Trophoblast cell (in vitro differentiated cells and primary cell): ENCODE data around the gene TNFAIP2.

Source experiments
- DNase-seq, 2 donors: peaks; one replicate each; pipeline ENCODE4 v3.0.0-alpha.2; 2016
- H2AFZ ChIP-seq: 2 replicates; pipeline ENCODE4 v1.6.1; 2013; ENCODE audit warnings: low read length, moderate library complexity, mild to moderate bottlenecking; ENCODE audit not compliant: insufficient read depth, poor library complexity
- H2AK5ac ChIP-seq: 2 replicates; pipeline ENCODE4 v1.6.1; 2013; ENCODE audit warnings: mild to moderate bottlenecking, low read length
- H2BK120ac ChIP-seq: 2 replicates; pipeline ENCODE4 v1.6.1; 2013; ENCODE audit warnings: low read length, mild to moderate bottlenecking, moderate library complexity; ENCODE audit not compliant: insufficient read depth, poor library complexity
- H2BK12ac ChIP-seq: 2 replicates; pipeline ENCODE4 v1.6.1; 2013; ENCODE audit warnings: mild to moderate bottlenecking, low read length, moderate library complexity
- H2BK5ac ChIP-seq: 2 replicates; pipeline ENCODE4 v1.6.1; 2013; ENCODE audit warnings: low read length, low read depth, moderate library complexity, mild to moderate bottlenecking; ENCODE audit not compliant: poor library complexity
- H3K14ac ChIP-seq: 2 replicates; pipeline ENCODE4 v1.6.1; 2013; ENCODE audit warnings: mild to moderate bottlenecking, low read length
- H3K18ac ChIP-seq: 2 replicates; pipeline ENCODE4 v1.6.1; 2013; ENCODE audit warnings: mild to moderate bottlenecking, low read length
- H3K23ac ChIP-seq: 2 replicates; pipeline ENCODE4 v1.6.1; 2013; ENCODE audit warnings: low read length
- H3K27ac ChIP-seq: 2 replicates; pipeline ENCODE4 v1.5.1; 2013; ENCODE audit warnings: low read depth, mild to moderate bottlenecking, inconsistent platforms, low read length, moderate library complexity
- H3K27me3 ChIP-seq: 2 replicates; pipeline ENCODE4 v1.6.1; 2013; ENCODE audit warnings: inconsistent platforms, mild to moderate bottlenecking, low read length, moderate library complexity; ENCODE audit not compliant: insufficient read depth
- H3K36me3 ChIP-seq, 2 experiments: 1 replicate in 1 of 2; 2 replicates in 1 of 2; pipeline ENCODE4 v1.6.1; 2013; ENCODE audit warnings: low read length in 2 of 2, mild to moderate bottlenecking in 2 of 2, moderate library complexity in 1 of 2; ENCODE audit not compliant: insufficient read depth in 2 of 2, control insufficient read depth in 1 of 2
- H3K4ac ChIP-seq: 2 replicates; pipeline ENCODE4 v1.6.1; 2013; ENCODE audit warnings: low read depth, mild to moderate bottlenecking, low read length, moderate library complexity
- H3K4me1 ChIP-seq, 2 experiments: 1 replicate in 1 of 2; 2 replicates in 1 of 2; pipeline ENCODE4 v1.6.1; 2013; ENCODE audit warnings: low read length in 2 of 2, mild to moderate bottlenecking in 2 of 2, moderate library complexity in 1 of 2; ENCODE audit not compliant: insufficient read depth in 2 of 2, control insufficient read depth in 1 of 2
- H3K4me2 ChIP-seq: 2 replicates; pipeline ENCODE4 v1.6.1; 2013; ENCODE audit warnings: inconsistent platforms, mild to moderate bottlenecking, low read length, moderate library complexity
- H3K4me3 ChIP-seq: 2 replicates; pipeline ENCODE4 v1.5.1; 2013; ENCODE audit warnings: mild to moderate bottlenecking, low read depth, low read length, inconsistent platforms
- H3K79me1 ChIP-seq: one replicate; pipeline ENCODE4 v1.6.1; 2013; ENCODE audit warnings: low read length
- H3K79me2 ChIP-seq: 2 replicates; pipeline ENCODE4 v1.6.1; 2013; ENCODE audit warnings: low read length, mild to moderate bottlenecking; ENCODE audit not compliant: control insufficient read depth, insufficient read depth, poor library complexity
- H3K9ac ChIP-seq: 2 replicates; pipeline ENCODE4 v1.6.1; 2013; ENCODE audit warnings: mild to moderate bottlenecking, low read length
- H3K9me3 ChIP-seq: 2 replicates; pipeline ENCODE4 v1.6.1; 2013; ENCODE audit warnings: low read depth, mild to moderate bottlenecking, control low read depth, inconsistent platforms, low read length; ENCODE audit not compliant: insufficient read depth
- H4K12ac ChIP-seq: 2 replicates; pipeline ENCODE4 v1.6.1; 2013; ENCODE audit warnings: low read depth, mild to moderate bottlenecking, low read length, moderate library complexity
- H4K8ac ChIP-seq: 2 replicates; pipeline ENCODE4 v1.6.1; 2013; ENCODE audit warnings: low read depth, mild to moderate bottlenecking, low read length, moderate library complexity
- H4K91ac ChIP-seq: one replicate; pipeline ENCODE4 v1.6.1; 2013; ENCODE audit warnings: low read depth, mild to moderate bottlenecking, low read length, moderate library complexity
- WGBS: extraction: QIAGEN DNeasy Blood & Tissue Kit; methylation state at CpG from one replicate; pipeline ENCODE4 v1.1.7; 2013; ENCODE audit warnings: missing lambda C conversion rate; ENCODE audit not compliant: insufficient read length, insufficient coverage; ENCODE audit errors: extremely low coverage; 5-methylcytosine and 5-hydroxymethylcytosine counted together

Gene TNFAIP2

GRCh38 chr14:103078860-103079587, 44.2 kb upstream of the TNFAIP2 start:
- Histone ChIP-seq H4K12ac (no peak overlapping the region), H3K27ac (no peak overlapping the region), H2AFZ (no peak overlapping the region), H3K4ac (no peak overlapping the region), H4K91ac (no peak overlapping the region), H3K4me2 (no peak overlapping the region), H3K79me1 (no peaks in the 10 kb centered on the region), H3K4me1 (peaks cover 4 to 5% of the 10 kb centered on the region in 2 experiments), H2AK5ac (no peak overlapping the region), H2BK120ac (no peak overlapping the region), H3K23ac (no peak overlapping the region), H3K4me3 (no peak overlapping the region), H3K14ac (no peak overlapping the region), H3K18ac (no peak overlapping the region), H3K36me3 (no peaks in the 10 kb centered on the region), H2BK12ac (no peak overlapping the region), H3K9me3 (peaks cover 4% of the 10 kb centered on the region), H3K27me3 (peaks cover 3% of the 10 kb centered on the region), H3K9ac (no peak overlapping the region), H3K79me2 (no peaks in the 10 kb centered on the region), H2BK5ac (no peak overlapping the region), H4K8ac (no peak overlapping the region)
- no CpG with 5 or more reads among the region's 11 CpGs for WGBS
- no peak for DNase-seq

- Histone ChIP-seq H3K4me1 (no peaks in the 10 kb centered on the region), H2AFZ (no peak overlapping the region), H2AK5ac (no peak overlapping the region), H2BK12ac (no peak overlapping the region), H3K79me2 (no peaks in the 10 kb centered on the region), H4K8ac (no peak overlapping the region), H3K4ac (no peak overlapping the region), H2BK120ac (no peak overlapping the region), H3K27me3 (peaks cover 12% of the 10 kb centered on the region), H3K14ac (no peak overlapping the region), H4K91ac (no peak overlapping the region), H3K27ac (no peak overlapping the region), H2BK5ac (no peak overlapping the region), H3K23ac (no peak overlapping the region), H3K79me1 (no peaks in the 10 kb centered on the region), H3K18ac (no peak overlapping the region), H3K4me2 (no peak overlapping the region), H3K9me3 (peaks cover 8% of the 10 kb centered on the region), H3K36me3 (no peaks in the 10 kb centered on the region), H4K12ac (no peak overlapping the region), H3K9ac (no peak overlapping the region), H3K4me3 (no peak overlapping the region)
- DNase-seq: no peak
- WGBS: 100% methylated on average over 1 of the region's 2 CpGs
These were observed 41.3 kb upstream of the TNFAIP2 start for GRCh38 chr14:103081951-103082350.

DNA sequence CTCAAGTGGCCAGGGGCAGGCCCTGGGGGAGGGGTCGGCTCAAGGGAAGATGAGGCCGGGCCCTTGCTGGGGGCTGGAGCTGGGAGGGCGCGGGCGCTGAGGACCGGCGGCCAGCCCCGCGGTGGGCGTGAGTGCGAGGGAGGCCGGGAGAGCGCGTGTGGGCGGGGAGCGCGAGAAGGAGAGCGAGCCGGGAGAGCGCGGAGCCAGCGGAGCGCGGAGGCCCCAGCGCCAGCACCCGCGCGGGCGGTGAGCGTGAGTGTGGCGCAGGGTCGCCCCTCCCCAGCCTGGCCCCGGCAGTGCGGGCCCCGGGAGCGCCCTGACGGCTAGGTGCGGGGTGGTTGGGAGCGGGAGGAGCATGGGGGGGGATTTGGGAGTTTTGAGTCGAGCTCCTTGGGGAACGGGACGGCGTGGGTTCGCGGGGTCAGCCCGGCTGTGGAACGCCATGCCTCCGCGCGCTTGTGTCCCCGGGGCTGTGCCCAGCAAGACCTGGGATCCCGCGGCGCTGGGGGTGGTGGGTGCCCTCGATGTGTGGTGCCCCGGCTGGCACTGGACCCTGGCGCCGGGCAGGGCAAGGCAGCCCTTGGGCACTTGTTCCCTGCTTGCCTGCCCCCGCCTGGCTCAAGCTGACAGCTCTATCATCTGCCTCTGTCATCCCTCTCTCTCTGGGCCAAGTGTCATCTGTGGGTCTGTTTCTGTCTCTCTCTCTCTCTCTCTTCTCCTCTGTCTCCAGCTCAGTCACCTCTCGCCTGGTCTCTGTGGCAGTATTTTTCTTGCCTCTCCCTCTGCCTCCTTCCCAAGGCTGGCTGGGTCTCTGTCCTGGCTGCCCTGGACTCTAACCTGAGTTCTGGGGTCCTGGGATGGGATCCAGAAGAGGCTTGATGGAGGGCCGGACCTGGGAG, 39.0 kb upstream of the TNFAIP2 start, which contains the start of gene LBHD2:
Gene LBHD2, plus strand, starts transcription at position 190 of the 899 bp plus-strand sequence. CDS start 1,803 bp downstream, outside the sequence.
- Histone ChIP-seq H4K91ac (no peak within 1 kb of the TSS), H3K36me3 (no peaks in the 10 kb centered on the region), H3K23ac (no peak within 1 kb of the TSS), H3K27me3 (peaks cover 12% of the 10 kb centered on the region), H3K4me3 (no peak within 1 kb of the TSS), H4K8ac (no peak within 1 kb of the TSS), H2AFZ (no peak within 1 kb of the TSS), H3K9ac (no peak within 1 kb of the TSS), H3K79me1 (no peaks in the 10 kb centered on the region), H2BK120ac (no peak within 1 kb of the TSS), H3K18ac (no peak within 1 kb of the TSS), H3K27ac (no peak within 1 kb of the TSS), H2BK5ac (no peak within 1 kb of the TSS), H4K12ac (no peak within 1 kb of the TSS), H3K79me2 (no peaks in the 10 kb centered on the region), H3K4me2 (no peak within 1 kb of the TSS), H3K9me3 (peaks cover 8% of the 10 kb centered on the region), H2AK5ac (no peak within 1 kb of the TSS), H3K14ac (no peak within 1 kb of the TSS), H2BK12ac (no peak within 1 kb of the TSS), H3K4ac (no peak within 1 kb of the TSS), H3K4me1 (no peaks in the 10 kb centered on the region)
- no CpG with 5 or more reads among the region's 61 CpGs for WGBS
- no peak for DNase-seq

DNA sequence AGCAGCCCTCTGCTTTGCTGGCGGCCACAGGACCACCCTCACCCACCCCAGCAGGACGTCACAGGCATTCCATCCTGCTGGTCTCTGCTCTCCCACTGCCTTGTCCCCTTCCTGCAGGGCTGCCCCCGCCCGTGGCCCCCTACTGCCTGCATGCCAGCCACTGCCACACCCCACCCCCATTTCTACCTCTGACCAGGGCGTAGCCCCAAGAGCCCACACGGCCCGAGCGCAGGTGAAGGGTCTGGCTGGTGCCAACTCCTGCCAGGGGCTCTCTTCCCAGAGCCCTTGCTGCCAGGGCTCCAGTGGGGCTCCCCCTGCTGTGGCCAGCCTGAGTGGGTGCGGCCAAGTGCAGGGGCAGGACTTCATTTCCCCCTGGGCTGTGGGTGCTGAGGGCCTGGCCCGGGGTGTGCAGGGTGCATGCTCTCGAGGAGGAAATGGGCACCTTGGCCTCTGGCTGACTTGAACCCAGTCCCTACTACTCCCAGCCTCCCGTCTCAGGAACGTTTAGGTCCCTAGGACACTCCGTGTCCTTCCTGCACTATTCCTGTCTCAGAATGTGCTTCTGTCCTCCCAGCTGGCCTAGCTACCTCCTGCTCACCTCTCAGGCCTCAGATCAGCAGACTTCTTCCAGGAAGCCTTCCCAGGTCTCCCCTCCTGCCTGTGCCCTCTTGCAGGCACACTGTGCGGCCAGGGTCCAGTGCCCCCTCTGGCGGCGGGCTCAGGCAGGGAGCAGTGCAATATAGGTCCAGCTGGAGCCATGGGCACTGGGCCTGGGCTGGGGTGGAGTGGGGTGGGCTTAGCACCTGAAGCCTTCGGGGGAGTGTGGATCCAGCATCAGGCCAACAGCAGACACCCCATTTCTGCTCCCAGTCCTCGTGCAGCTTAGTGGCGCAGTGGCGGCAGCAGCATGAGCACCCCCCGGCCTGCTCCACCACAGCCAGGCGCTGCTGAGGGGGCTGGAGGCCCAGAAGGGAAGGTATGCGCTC, 37.9 kb upstream of the TNFAIP2 start:
- no peaks in the 10 kb centered on the region for H3K79me2 ChIP-seq
- no peak overlapping the region for H4K8ac ChIP-seq
- no peak overlapping the region for H3K4me3 ChIP-seq
- DNase-seq: peak in 1 of 2 donors; percentile 43
- no peak overlapping the region for H3K14ac ChIP-seq
- no peak overlapping the region for H3K23ac ChIP-seq
- no peaks in the 10 kb centered on the region for H3K79me1 ChIP-seq
- H2BK120ac ChIP-seq: no peak overlapping the region
- H3K9ac ChIP-seq: no peak overlapping the region
- H3K27ac ChIP-seq: no peak overlapping the region
- no peak overlapping the region for H4K12ac ChIP-seq
- no peaks in the 10 kb centered on the region for H3K36me3 ChIP-seq
- WGBS: no CpG with 5 or more reads among the region's 24 CpGs
- H2AK5ac ChIP-seq: no peak overlapping the region
- H3K4me2 ChIP-seq: no peak overlapping the region
- H2BK5ac ChIP-seq: no peak overlapping the region
- H2BK12ac ChIP-seq: no peak overlapping the region
- no peak overlapping the region for H4K91ac ChIP-seq
- no peak overlapping the region for H2AFZ ChIP-seq
- H3K4me1 ChIP-seq: no peaks in the 10 kb centered on the region
- H3K27me3 ChIP-seq: peaks cover 12% of the 10 kb centered on the region
- no peak overlapping the region for H3K18ac ChIP-seq
- H3K9me3 ChIP-seq: peaks cover 8% of the 10 kb centered on the region
- no peak overlapping the region for H3K4ac ChIP-seq
